ENCODE data around the gene OPRD1. TPM values are rescaled to one million over a fixed set of nuclear protein-coding genes. Genes with fewer than 3 reads are reported as not detected.

The OPRD1 gene
- total and polyA plus RNA-seq, 8 donors = 0.03 to 0.37 TPM; not detected in 6

GRCh38 chr1:28885977-28886730, 74.2 kb downstream of the OPRD1 start:
- Histone ChIP-seq H3K36me3 (no peaks in the 10 kb centered on the region), H3K9me3 (no peaks in the 10 kb centered on the region), H3K4me1 (peaks cover 38 to 67% (median 63%) of the 10 kb centered on the region in 4 donors), H3K27me3 (no peaks in the 10 kb centered on the region), H3K27ac (peak overlapping the region in 4 of 5 donors; percentile 78 to 86 (median 83)), H3K4me3 (peak overlapping the region; percentile 63 to 96 (median 72))
- intact Hi-C loops (cut with DNase I; ENCODE audit: low total_unique reads) = loop anchor here (10.0 kb wide), 1 partner anchor 319 kb away; no protein-coding TSS in a partner anchor
- 59 to 65% (median 63%) methylated on average over 17 of the region's 17 CpGs for WGBS, 5 donors
- TF ChIP-seq POLR2AphosphoS5 (IDR thresholded peaks at IDR 0.05) (no peak), EP300 (IDR thresholded peaks at IDR 0.05) (no peak), POLR2A (IDR thresholded peaks at IDR 0.05) (no peak), CTCF (IDR thresholded peaks at IDR 0.05) (no peak)
- no peak for DNase-seq

- Histone ChIP-seq H3K27me3 (no peaks in the 10 kb centered on the region), H3K36me3 (no peaks in the 10 kb centered on the region), H3K27ac (peak overlapping the region; percentile 78 to 86 (median 82)), H3K9me3 (no peaks in the 10 kb centered on the region), H3K4me1 (peaks cover 38 to 66% (median 61%) of the 10 kb centered on the region in 4 donors), H3K4me3 (peak overlapping the region; percentile 63 to 96 (median 72))
- DNase-seq = peak; percentile 92 to 96
- no peak for TF ChIP-seq EP300 (IDR thresholded peaks at IDR 0.05)
- TF ChIP-seq POLR2AphosphoS5 (IDR thresholded peaks at IDR 0.05) = peak; percentile 32 to 85 (median 82)
- TF ChIP-seq POLR2A (IDR thresholded peaks at IDR 0.05) = peak in 1 of 4 donors; percentile 22
- intact Hi-C loops (cut with DNase I; ENCODE audit: low total_unique reads) = loop anchor here (10.0 kb wide), 1 partner anchor 318 kb away; no protein-coding TSS in a partner anchor
- 1 to 5% (median 2%) methylated on average over 19 to 43 of the region's 43 CpGs for WGBS, 5 donors
Observed at GRCh38 chr1:28886731-28887418, 74.9 kb downstream of the OPRD1 start.

- no peaks in the 10 kb centered on the region for H3K27me3 ChIP-seq
- no peaks in the 10 kb centered on the region for H3K36me3 ChIP-seq
- peak; percentile 42 to 73 for DNase-seq
- H3K9me3 ChIP-seq = no peaks in the 10 kb centered on the region
- intact Hi-C loops (cut with DNase I; ENCODE audit: low total_unique reads) = loop anchor here (10.0 kb wide), 1 partner anchor 317 kb away; no protein-coding TSS in a partner anchor
- H3K27ac ChIP-seq = peak overlapping the region; percentile 78 to 86 (median 82)
- WGBS, 5 donors = 0 to 1% (median 0%) methylated on average over 22 to 41 of the region's 41 CpGs
- H3K4me1 ChIP-seq = peaks cover 38 to 61% (median 56%) of the 10 kb centered on the region in 4 donors
- H3K4me3 ChIP-seq = peak overlapping the region; percentile 63 to 96 (median 72)
- TF ChIP-seq POLR2A (IDR thresholded peaks at IDR 0.05) (no peak), CTCF (IDR thresholded peaks at IDR 0.05) (no peak), EP300 (IDR thresholded peaks at IDR 0.05) (no peak), POLR2AphosphoS5 (IDR thresholded peaks at IDR 0.05) (no peak)
Observed at GRCh38 chr1:28887419-28887834, 75.5 kb downstream of the OPRD1 start.

- peak; percentile 44 to 67 for DNase-seq
- intact Hi-C loops (cut with DNase I; ENCODE audit: low total_unique reads) = loop anchor here (10.0 kb wide), 1 partner anchor 317 kb away; no protein-coding TSS in a partner anchor
- no peaks in the 10 kb centered on the region for H3K27me3 ChIP-seq
Observed at GRCh38 chr1:28887835-28888682, 76.1 kb downstream of the OPRD1 start.

More at GRCh38 chr1:28887835-28888682, 76.1 kb downstream of the OPRD1 start:
- Histone ChIP-seq H3K36me3 (no peaks in the 10 kb centered on the region), H3K9me3 (no peaks in the 10 kb centered on the region), H3K4me1 (peaks cover 38 to 61% (median 55%) of the 10 kb centered on the region in 4 donors), H3K4me3 (peak overlapping the region; percentile 63 to 96 (median 72)), H3K27ac (peak overlapping the region; percentile 78 to 86 (median 82))
- TF ChIP-seq POLR2AphosphoS5 (IDR thresholded peaks at IDR 0.05) (no peak), POLR2A (IDR thresholded peaks at IDR 0.05) (no peak), CTCF (IDR thresholded peaks at IDR 0.05) (no peak), EP300 (IDR thresholded peaks at IDR 0.05) (no peak)
- 27 to 34% (median 34%) methylated on average over 24 of the region's 24 CpGs for WGBS, 5 donors

Data from stomach (tissue), 9 donors.